ENCODE results near the gene ITPR1. TPM values are rescaled to one million over a fixed set of nuclear protein-coding genes. Genes with fewer than 3 reads are reported as not detected.

Gene ITPR1
- total RNA-seq, 1 donor from 2014 or later, result 121 TPM

DNA sequence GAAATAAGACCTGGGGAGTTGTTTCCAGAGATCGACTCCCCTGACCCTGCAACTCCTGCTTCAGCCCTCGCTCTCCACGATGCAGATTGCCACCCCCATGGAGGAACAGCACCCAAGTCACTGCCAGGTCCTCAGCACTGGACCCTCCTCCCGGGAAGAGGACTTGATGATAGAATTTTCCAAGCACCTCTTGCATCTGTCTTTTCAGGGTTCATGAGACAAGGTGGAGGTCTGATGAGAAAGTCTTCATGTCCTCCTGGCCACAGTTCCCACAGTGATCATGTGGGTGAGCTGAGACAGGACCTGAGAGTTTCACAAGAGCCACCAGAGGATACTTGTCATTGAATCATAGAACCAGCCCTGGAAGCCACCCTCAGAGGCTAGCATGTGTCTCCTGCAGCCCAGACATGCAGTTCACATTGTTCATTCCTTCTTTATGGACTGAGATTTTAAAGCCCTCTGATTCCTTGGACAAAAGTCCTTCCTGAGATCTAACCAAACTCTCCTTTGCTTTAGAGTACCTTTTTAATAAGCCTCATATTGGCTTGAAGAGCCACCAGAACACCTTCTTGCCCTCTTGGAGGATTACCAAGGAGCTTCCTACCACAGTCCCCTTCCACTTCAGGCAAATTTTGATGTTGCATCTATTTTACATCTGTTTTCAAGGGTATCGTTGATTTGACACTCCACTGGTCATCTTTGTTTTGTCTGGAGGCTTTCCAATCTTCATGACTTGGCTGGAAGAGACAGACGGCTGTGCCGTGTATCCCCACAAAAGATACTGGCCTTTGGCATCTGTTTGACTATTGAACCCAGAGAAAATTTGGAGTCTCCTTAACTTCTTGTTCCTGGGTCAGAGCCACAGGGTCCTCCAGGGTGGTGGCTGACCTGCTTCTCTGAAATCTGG is 261.3 kb downstream of the ITPR1 start:
- TF ChIP-seq, protein P1, sequence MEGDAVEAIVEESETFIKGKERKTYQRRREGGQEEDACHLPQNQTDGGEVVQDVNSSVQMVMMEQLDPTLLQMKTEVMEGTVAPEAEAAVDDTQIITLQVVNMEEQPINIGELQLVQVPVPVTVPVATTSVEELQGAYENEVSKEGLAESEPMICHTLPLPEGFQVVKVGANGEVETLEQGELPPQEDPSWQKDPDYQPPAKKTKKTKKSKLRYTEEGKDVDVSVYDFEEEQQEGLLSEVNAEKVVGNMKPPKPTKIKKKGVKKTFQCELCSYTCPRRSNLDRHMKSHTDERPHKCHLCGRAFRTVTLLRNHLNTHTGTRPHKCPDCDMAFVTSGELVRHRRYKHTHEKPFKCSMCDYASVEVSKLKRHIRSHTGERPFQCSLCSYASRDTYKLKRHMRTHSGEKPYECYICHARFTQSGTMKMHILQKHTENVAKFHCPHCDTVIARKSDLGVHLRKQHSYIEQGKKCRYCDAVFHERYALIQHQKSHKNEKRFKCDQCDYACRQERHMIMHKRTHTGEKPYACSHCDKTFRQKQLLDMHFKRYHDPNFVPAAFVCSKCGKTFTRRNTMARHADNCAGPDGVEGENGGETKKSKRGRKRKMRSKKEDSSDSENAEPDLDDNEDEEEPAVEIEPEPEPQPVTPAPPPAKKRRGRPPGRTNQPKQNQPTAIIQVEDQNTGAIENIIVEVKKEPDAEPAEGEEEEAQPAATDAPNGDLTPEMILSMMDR (IDR thresholded peaks at IDR 0.05), result no peak
- intact Hi-C loops (cut with DNase I), result no loop called here
- no peak for DNase-seq (ENCODE audit: low spot score in 2 of 2)
- no peak overlapping the region for H3K4me3 ChIP-seq
- H3K9me3 ChIP-seq, result no peaks in the 10 kb centered on the region
- H3K27me3 ChIP-seq, result no peaks in the 10 kb centered on the region
- no peak overlapping the region for H3K27ac ChIP-seq
- H3K4me1 ChIP-seq, result peaks cover 7 to 22% of the 10 kb centered on the region in 2 donors
- H3K36me3 ChIP-seq, result peaks cover 0 to 16% of the 10 kb centered on the region in 2 donors

DNA sequence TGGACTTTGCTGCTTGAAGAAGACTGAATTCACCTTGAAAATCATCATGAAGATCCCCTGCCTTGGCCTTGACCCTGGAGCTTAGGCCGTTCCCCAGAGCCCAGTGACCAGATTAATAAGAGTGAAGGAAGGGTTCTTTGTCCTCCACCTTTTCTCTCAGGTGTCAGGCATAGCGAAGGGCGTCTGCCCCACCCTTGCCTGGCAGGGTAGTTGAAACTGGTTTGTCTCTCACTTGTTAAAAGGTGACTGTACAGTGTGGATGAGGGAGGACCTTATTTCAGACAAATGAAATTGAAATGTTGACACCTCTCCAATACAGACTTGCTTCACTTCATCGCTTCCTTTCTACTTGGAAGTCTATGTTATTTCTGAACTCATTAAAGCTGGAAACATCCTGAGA is 262.4 kb downstream of the ITPR1 start:
- Histone ChIP-seq H3K9me3 (no peaks in the 10 kb centered on the region), H3K27ac (no peak overlapping the region), H3K4me1 (peaks cover 7 to 16% of the 10 kb centered on the region in 2 donors), H3K36me3 (peaks cover 9 to 27% of the 10 kb centered on the region in 2 donors), H3K4me3 (no peak overlapping the region), H3K27me3 (no peaks in the 10 kb centered on the region)
- DNase-seq (ENCODE audit: low spot score in 2 of 2), result no peak
- TF ChIP-seq, protein P1 (IDR thresholded peaks at IDR 0.05), result no peak
- intact Hi-C loops (cut with DNase I), result no loop called here

DNA sequence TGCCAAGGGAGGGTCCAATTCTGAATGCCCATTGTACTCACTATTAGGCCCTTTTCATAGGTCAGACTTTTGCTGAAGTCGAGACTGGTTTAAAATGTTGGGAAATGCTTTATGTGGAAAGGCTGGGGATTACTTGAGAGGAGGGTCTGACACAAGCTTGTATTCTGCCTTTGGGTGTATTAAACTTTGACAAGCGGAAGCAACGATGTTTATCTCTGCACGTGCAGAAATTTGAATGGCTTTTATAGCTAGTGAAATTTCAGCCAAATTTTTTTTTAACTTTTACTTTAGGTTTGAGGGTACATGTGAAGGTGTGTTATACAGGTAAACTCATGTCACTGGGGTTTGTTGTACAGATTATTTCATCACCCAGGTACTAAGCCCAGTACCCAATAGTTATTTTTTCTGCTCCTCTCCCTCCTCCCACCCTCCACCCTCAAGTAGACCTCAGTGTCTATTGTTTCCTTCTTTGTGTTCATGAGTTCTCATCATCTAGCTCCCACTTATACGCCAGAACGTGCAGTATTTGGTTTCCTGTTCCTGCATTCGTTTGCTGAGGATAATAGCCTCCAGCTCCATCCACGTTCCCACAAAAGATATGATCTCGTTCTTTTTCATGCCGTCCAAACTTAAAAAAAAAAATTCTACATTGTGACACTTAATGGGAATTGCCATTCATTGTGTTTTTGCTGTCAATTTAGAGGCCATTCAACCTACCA is 263.1 kb downstream of the ITPR1 start:
- no peak overlapping the region for H3K4me3 ChIP-seq
- H3K4me1 ChIP-seq, result peaks cover under 1 to 9% of the 10 kb centered on the region in 2 donors
- H3K27me3 ChIP-seq, result no peaks in the 10 kb centered on the region
- H3K27ac ChIP-seq, result no peak overlapping the region
- TF ChIP-seq, protein P1 (IDR thresholded peaks at IDR 0.05), result no peak
- intact Hi-C loops (cut with DNase I), result no loop called here
- H3K36me3 ChIP-seq, result peaks cover 16 to 32% of the 10 kb centered on the region in 2 donors
- H3K9me3 ChIP-seq, result no peaks in the 10 kb centered on the region
- DNase-seq (ENCODE audit: low spot score in 2 of 2), result no peak

DNA sequence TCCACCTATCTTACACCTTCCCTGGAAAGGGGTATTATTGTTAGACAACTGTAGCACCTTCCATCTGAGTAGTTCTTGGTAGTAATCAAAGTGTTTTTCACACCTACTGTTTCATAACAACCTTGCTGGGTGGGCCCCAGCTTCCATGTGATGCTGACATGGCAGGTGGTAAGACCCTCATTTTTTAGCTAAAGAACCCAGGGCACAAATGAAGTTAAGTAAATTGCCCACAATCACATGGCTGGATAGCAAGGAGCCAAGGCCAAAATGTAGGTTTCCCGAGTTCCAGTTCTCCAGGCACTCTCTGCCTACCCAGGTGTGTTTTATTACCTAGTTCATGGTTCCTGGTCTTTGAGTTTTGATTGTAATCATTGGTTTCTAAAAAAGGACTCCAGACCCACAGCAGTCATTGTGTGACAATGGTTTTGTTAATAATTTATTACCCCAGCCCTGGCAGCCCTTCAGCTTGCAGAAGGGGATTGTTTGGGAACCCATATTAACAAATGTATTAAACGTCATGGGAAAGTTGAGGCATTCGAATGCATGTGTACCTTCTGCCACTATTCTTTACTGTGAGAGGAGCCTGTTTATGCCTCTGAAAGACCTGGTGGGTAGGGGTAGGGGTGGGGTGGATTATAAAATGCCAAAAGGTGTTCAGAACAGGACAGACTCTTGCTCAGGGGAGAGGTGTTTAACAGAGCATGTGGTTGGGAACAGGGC is 263.9 kb downstream of the ITPR1 start:
- Histone ChIP-seq H3K4me3 (no peak overlapping the region), H3K36me3 (peaks cover 17 to 32% of the 10 kb centered on the region in 2 donors), H3K27me3 (no peaks in the 10 kb centered on the region), H3K4me1 (peaks cover 0 to 2% of the 10 kb centered on the region in 2 donors), H3K9me3 (no peaks in the 10 kb centered on the region), H3K27ac (no peak overlapping the region)
- TF ChIP-seq, protein P1 (IDR thresholded peaks at IDR 0.05), result no peak
- intact Hi-C loops (cut with DNase I), result no loop called here
- no peak for DNase-seq (ENCODE audit: low spot score in 2 of 2)

DNA sequence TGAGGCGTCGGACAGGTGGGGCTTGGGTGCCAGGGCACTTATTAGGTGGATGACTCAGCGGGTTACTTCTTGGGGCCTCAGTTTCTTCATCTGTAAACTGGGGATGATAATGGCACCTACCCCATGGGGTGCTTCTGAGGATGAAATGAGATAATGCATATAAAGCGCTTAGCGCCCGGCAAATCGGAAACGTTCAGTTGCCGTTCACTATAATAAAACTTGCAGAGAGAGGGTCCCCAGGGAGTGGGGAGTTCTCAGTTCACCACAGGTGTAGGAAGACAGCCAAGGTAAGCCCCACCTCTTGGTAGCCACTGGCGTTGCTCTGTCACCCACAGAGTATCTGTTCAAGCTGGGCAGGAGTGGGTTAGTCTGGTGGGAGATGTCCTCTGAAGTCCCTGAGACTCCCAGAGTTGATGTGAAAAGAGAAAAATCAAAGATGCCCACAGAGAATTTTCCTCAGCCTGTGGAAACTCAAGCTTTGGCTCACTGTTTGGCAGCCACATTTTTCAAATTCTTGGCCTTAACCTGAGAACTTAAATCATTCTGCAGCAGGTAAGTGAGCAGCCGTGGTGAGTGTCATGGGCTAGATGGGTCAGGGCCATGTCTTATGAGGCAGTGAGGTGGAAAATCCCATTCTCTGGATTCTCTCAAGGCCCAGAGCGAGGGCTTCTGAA is 264.6 kb downstream of the ITPR1 start:
- H3K27ac ChIP-seq, result no peak overlapping the region
- DNase-seq (ENCODE audit: low spot score in 2 of 2), result no peak
- intact Hi-C loops (cut with DNase I), result no loop called here

More for the DNA sequence above, 264.6 kb downstream of the ITPR1 start:
- Histone ChIP-seq H3K36me3 (peaks cover 17 to 36% of the 10 kb centered on the region in 2 donors), H3K27me3 (no peaks in the 10 kb centered on the region), H3K9me3 (no peaks in the 10 kb centered on the region), H3K4me1 (no peaks in the 10 kb centered on the region), H3K4me3 (no peak overlapping the region)
- TF ChIP-seq, protein P1 (IDR thresholded peaks at IDR 0.05), result no peak
